AG04450 (cell line): Measurements from ENCODE around the gene GULP1. TPM values are rescaled to one million over a fixed set of nuclear protein-coding genes. Genes with fewer than 3 reads are reported as not detected.

Source experiments
- CTCF ChIA-PET: fragments of 300-600, 350-600 bp; formaldehyde crosslinking; extraction: SDS; loops from one replicate; lab custom pipeline; 2022; ENCODE audit warnings: antibody characterized with exemption, inconsistent platforms; lab: Charles Lee
- POLR2A ChIA-PET: fragments of 350-600 bp; formaldehyde crosslinking; extraction: SDS; loops from one replicate; lab custom pipeline; 2021; ENCODE audit warnings: antibody characterized with exemption, inconsistent platforms; lab: Yijun Ruan, JAX
- DNase-seq: peaks from one replicate; pipeline ENCODE4 v3.0.0-alpha.2; 2011; ENCODE audit warnings: low read depth, low spot score
- H3K27ac ChIP-seq: one replicate; pipeline ENCODE4 v1.5.1; 2012; ENCODE audit warnings: low read depth, low read length, control low read depth
- H3K27me3 ChIP-seq: one replicate; pipeline ENCODE4 v1.6.0; 2012; ENCODE audit warnings: low read length; ENCODE audit not compliant: control insufficient read depth, insufficient read depth
- H3K4me3 ChIP-seq: 2 replicates; pipeline ENCODE4 v1.5.1; 2011; ENCODE audit warnings: mild to moderate bottlenecking, low read depth, low read length, control low read depth
- H3K9me3 ChIP-seq: 2 replicates; pipeline ENCODE4 v1.5.1; 2012; ENCODE audit warnings: low read length; ENCODE audit not compliant: control insufficient read depth, insufficient read depth
- polyA plus RNA-seq: library from polyadenylated mRNA; depleted of rRNA; stranded (reverse); fragments of >200 nt; gene quantifications from 2 replicates; pipeline ENCODE4 v1.2.3, GENCODE V29; 2011
- TF ChIP-seq, protein P1 (sequence below): IDR thresholded peaks from 2 replicates; pipeline ENCODE4 v1.5.1; 2011; ENCODE audit warnings: low read depth, low read length, control low read depth, inconsistent platforms

The GULP1 gene
- polyA plus RNA-seq, 1 experiment = 44.7 TPM

GRCh38 chr2:188518381-188518780 is 226.7 kb downstream of the GULP1 start:
- CTCF ChIA-PET = interaction anchor here (1.0 to 2.1 kb wide), 3 partner anchors 465 to 937 kb away, joined by 3 to 7 read pairs (median 4); no protein-coding TSS in a partner anchor
- H3K9me3 ChIP-seq = no peaks in the 10 kb centered on the region
- no peak overlapping the region for H3K27ac ChIP-seq
- TF ChIP-seq, protein P1, sequence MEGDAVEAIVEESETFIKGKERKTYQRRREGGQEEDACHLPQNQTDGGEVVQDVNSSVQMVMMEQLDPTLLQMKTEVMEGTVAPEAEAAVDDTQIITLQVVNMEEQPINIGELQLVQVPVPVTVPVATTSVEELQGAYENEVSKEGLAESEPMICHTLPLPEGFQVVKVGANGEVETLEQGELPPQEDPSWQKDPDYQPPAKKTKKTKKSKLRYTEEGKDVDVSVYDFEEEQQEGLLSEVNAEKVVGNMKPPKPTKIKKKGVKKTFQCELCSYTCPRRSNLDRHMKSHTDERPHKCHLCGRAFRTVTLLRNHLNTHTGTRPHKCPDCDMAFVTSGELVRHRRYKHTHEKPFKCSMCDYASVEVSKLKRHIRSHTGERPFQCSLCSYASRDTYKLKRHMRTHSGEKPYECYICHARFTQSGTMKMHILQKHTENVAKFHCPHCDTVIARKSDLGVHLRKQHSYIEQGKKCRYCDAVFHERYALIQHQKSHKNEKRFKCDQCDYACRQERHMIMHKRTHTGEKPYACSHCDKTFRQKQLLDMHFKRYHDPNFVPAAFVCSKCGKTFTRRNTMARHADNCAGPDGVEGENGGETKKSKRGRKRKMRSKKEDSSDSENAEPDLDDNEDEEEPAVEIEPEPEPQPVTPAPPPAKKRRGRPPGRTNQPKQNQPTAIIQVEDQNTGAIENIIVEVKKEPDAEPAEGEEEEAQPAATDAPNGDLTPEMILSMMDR = no peak
- no peak overlapping the region for H3K4me3 ChIP-seq
- H3K27me3 ChIP-seq = no peaks in the 10 kb centered on the region
- no peak for DNase-seq
- POLR2A ChIA-PET = no interaction called here

- ChIA-PET CTCF (interaction anchor here (1.4 to 2.1 kb wide), 2 partner anchors 465 to 575 kb away, joined by 4 to 7 read pairs; no protein-coding TSS in a partner anchor), POLR2A (interaction anchor here (0.6 kb wide), 1 partner anchor 198 kb away, joined by 3 read pairs; no protein-coding TSS in a partner anchor)
- Histone ChIP-seq H3K27ac (no peak overlapping the region), H3K9me3 (no peaks in the 10 kb centered on the region), H3K4me3 (no peak overlapping the region), H3K27me3 (no peaks in the 10 kb centered on the region)
- TF ChIP-seq, protein P1 = no peak
- DNase-seq = no peak
Observed at GRCh38 chr2:188519136-188519535, 227.5 kb downstream of the GULP1 start.

DNA sequence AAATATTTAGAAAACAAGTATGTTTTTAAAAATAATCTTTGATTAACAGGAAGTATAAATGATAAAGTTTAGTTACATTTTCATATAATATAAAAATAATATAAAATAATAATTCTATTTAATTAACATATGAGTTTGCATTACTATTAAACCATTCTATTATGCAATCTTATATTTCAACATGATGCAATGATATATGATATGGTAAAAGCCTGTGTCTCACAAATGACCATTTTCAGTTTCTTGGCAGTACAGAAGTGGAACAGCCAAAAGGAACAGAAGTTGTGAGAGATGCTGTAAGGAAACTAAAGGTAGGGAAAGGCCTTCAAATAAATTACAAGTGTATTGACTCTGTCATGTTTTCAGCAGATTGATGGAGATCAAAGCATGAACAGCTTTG is 230.8 kb downstream of the GULP1 start:
- ChIA-PET POLR2A (no interaction called here), CTCF (interaction anchor here (0.6 to 7.1 kb wide), 4 partner anchors 455 to 884 kb away, joined by 5 to 101 read pairs (median 32); no protein-coding TSS in a partner anchor)
- Histone ChIP-seq H3K27me3 (no peaks in the 10 kb centered on the region), H3K27ac (no peak overlapping the region), H3K9me3 (no peaks in the 10 kb centered on the region), H3K4me3 (no peak overlapping the region)
- DNase-seq = no peak
- TF ChIP-seq, protein P1 = no peak

DNA sequence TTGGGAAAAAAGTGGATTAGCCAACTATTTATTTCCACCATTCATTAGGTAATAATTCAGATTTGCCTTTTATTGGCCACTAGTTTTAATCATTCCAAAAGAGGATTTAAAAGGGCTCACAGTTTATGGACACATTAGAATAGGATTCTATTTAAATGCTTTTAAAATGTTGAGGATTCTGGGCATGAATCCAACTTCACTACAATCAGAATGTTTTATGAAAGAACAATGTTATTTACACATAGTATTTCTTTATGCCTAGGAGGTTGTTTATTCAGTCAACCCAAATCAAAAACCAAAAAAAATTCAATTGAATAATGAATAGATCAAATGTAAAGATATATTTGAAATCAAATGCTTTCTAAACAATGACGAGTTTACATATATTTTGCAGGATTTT is 232.2 kb downstream of the GULP1 start:
- Histone ChIP-seq H3K27me3 (no peaks in the 10 kb centered on the region), H3K9me3 (no peaks in the 10 kb centered on the region), H3K27ac (no peak overlapping the region), H3K4me3 (no peak overlapping the region)
- ChIA-PET POLR2A (interaction anchor here (1.1 kb wide), 1 partner anchor 453 kb away, joined by 3 read pairs; no protein-coding TSS in a partner anchor), CTCF (interaction anchor here (0.5 to 7.1 kb wide), 29 partner anchors 9 to 893 kb away, joined by 3 to 101 read pairs (median 3); no protein-coding TSS in a partner anchor)
- DNase-seq = no peak
- TF ChIP-seq, protein P1 = no peak

DNA sequence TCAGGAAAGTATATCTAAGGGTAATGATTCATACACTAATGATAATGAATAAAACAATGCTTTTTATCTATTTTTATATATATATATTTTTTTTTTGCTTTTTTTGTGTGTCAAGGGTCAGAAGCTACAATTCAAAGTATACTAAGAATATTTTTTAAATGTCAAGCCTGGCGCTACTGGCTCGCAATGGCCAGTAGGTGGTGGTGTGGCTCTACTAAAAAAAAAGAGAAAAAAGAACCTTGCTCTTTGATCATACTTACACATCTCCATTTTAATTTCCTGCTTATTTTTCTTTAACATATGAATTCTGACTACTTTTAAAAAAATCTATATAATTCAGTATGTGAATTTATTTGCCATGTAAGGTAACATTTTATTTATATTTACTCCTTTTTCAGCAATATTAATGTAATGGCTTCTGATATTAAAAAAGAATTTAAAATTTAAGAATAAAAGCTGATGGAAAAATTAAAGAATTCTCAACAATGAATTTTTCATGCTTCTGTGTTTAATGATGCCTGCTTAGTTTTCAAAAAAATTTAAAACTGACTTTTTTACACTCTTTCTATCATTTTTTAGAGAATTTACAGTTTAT is 232.9 kb downstream of the GULP1 start:
- Histone ChIP-seq H3K27ac (no peak overlapping the region), H3K27me3 (no peaks in the 10 kb centered on the region), H3K9me3 (peaks cover 2% of the 10 kb centered on the region; the same call in 1 of the 2 replicates), H3K4me3 (no peak overlapping the region)
- TF ChIP-seq, protein P1 = peak; percentile 75
- ChIA-PET CTCF (interaction anchor here (0.6 to 7.1 kb wide), 31 partner anchors 8 to 892 kb away, joined by 3 to 101 read pairs (median 3); no protein-coding TSS in a partner anchor), POLR2A (interaction anchor here (1.1 kb wide), 1 partner anchor 453 kb away, joined by 3 read pairs; no protein-coding TSS in a partner anchor)
- DNase-seq = peak; percentile 36
